Lung (tissue), 12 donors: Measurements from ENCODE around the gene MGAM2. TPM values are rescaled to one million over a fixed set of nuclear protein-coding genes. Genes with fewer than 3 reads are reported as not detected.

Experiments
- ATAC-seq: fragments of 200-7000 bp; cut with Tn5 transposase; one replicate; pipeline ENCODE4 v1.9.1; 2020; ENCODE audit warnings: moderate number of reproducible peaks; ENCODE audit not compliant: insufficient read depth, low FRiP score
- DNase-seq, 3 donors: peaks; one replicate each; pipeline ENCODE4 v3.0.0-alpha.2; 2013 to 2017
- H3K27ac ChIP-seq, 2 donors: one replicate each; pipeline ENCODE4 v1.5.1; 2013; ENCODE audit warnings: mild to moderate bottlenecking in 2 of 2, moderate library complexity in 2 of 2, control low read depth in 1 of 2, inconsistent platforms in 1 of 2, low read depth in 1 of 2, low read length in 1 of 2
- H3K27me3 ChIP-seq, 3 donors: one replicate each; pipeline ENCODE4 v1.5.1; 2013; ENCODE audit warnings: low read length in 2 of 3; ENCODE audit not compliant: control insufficient read depth in 3 of 3, insufficient read depth in 3 of 3
- H3K36me3 ChIP-seq, 4 donors: one replicate each; pipeline ENCODE4 v1.5.1; 2013; ENCODE audit warnings: low read length in 4 of 4, mild to moderate bottlenecking in 1 of 4, moderate library complexity in 1 of 4; ENCODE audit not compliant: control insufficient read depth in 4 of 4, insufficient read depth in 4 of 4
- H3K4me1 ChIP-seq, 5 donors: one replicate each; pipeline ENCODE4 v1.5.1; 2013; ENCODE audit warnings: low read length in 5 of 5, mild to moderate bottlenecking in 2 of 5, moderate library complexity in 1 of 5; ENCODE audit not compliant: control insufficient read depth in 5 of 5, insufficient read depth in 5 of 5
- H3K4me3 ChIP-seq: one replicate; pipeline ENCODE4 v1.5.1; 2013; ENCODE audit warnings: mild to moderate bottlenecking, control low read depth, moderate library complexity
- H3K9ac ChIP-seq, 2 donors: one replicate each; pipeline ENCODE4 v1.5.1; 2013; ENCODE audit warnings: low read length in 2 of 2, control low read depth in 1 of 2; ENCODE audit not compliant: insufficient read depth in 1 of 2
- H3K9me3 ChIP-seq, 4 donors: one replicate each; pipeline ENCODE4 v1.5.1; 2013; ENCODE audit warnings: low read length in 3 of 4, mild to moderate bottlenecking in 1 of 4, moderate library complexity in 1 of 4; ENCODE audit not compliant: control insufficient read depth in 4 of 4, insufficient read depth in 3 of 4
- WGBS, 2 donors: extraction: QIAGEN DNeasy Blood & Tissue Kit; methylation state at CpG; one replicate each; pipeline ENCODE4 v1.1.7; 2013; 5-methylcytosine and 5-hydroxymethylcytosine counted together
- polyA plus RNA-seq, 2 donors: library from polyadenylated mRNA; stranded (reverse); fragments of 200-250 nt; gene quantifications; one replicate each; pipeline ENCODE4 v1.2.1, GENCODE V29; 2013
- total RNA-seq, 2 donors: library from RNA; depleted of rRNA in 1 of 2; stranded (reverse); fragments of >200 nt in 1 of 2; gene quantifications; one replicate each; pipeline ENCODE4 v1.2.1, GENCODE V29; 2014 to 2021
- TF ChIP-seq, protein P1 (sequence below): IDR thresholded peaks from 2 replicates; pipeline ENCODE4 v1.5.1; 2012; ENCODE audit warnings: mild to moderate bottlenecking; ENCODE audit errors: control extremely low read depth, extremely low read depth
- donor health status: control.
- donor health status: control.
- donor health status: Bipolar disorder and iron deficiency.
- donor health status: healthy.
- donor health status: DM: yes; HTN: yes; CAD: no.

MGAM2 gene
- total and polyA plus RNA-seq, 4 donors: 0.20 to 0.93 (median 0.52) TPM; not detected in 1

DNA sequence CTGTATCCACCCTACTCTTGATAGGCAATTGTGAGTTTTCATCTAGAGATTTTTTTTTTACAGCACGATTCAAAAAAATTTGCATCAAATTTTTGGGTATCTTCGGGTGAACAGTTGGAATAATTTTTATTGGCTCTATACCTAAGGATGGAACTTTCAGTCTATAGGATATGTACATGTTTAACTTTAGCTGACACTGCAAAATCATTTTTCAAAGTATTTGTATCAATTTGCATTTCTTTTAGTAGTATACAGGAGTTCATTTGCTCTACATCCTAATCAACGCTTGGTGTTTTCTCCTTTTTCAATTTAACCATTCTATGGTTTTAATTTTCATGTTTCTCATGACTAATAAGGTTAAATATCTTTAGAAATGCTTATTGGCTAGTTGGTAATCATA lies 11.7 kb downstream of the MGAM2 start:
- no peak for DNase-seq
- no peak overlapping the region for H3K27ac ChIP-seq
- no peak overlapping the region for H3K9ac ChIP-seq
- H3K9me3 ChIP-seq: no peaks in the 10 kb centered on the region
- 95 to 98% methylated on average over 3 of the region's 3 CpGs for WGBS, 2 donors
- H3K36me3 ChIP-seq: no peaks in the 10 kb centered on the region
- H3K4me3 ChIP-seq: no peak overlapping the region
- TF ChIP-seq, protein P1, sequence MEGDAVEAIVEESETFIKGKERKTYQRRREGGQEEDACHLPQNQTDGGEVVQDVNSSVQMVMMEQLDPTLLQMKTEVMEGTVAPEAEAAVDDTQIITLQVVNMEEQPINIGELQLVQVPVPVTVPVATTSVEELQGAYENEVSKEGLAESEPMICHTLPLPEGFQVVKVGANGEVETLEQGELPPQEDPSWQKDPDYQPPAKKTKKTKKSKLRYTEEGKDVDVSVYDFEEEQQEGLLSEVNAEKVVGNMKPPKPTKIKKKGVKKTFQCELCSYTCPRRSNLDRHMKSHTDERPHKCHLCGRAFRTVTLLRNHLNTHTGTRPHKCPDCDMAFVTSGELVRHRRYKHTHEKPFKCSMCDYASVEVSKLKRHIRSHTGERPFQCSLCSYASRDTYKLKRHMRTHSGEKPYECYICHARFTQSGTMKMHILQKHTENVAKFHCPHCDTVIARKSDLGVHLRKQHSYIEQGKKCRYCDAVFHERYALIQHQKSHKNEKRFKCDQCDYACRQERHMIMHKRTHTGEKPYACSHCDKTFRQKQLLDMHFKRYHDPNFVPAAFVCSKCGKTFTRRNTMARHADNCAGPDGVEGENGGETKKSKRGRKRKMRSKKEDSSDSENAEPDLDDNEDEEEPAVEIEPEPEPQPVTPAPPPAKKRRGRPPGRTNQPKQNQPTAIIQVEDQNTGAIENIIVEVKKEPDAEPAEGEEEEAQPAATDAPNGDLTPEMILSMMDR: no peak
- ATAC-seq: no peak
- peaks cover 0 to under 1% (median 0%) of the 10 kb centered on the region in 3 donors for H3K27me3 ChIP-seq
- H3K4me1 ChIP-seq: no peaks in the 10 kb centered on the region

DNA sequence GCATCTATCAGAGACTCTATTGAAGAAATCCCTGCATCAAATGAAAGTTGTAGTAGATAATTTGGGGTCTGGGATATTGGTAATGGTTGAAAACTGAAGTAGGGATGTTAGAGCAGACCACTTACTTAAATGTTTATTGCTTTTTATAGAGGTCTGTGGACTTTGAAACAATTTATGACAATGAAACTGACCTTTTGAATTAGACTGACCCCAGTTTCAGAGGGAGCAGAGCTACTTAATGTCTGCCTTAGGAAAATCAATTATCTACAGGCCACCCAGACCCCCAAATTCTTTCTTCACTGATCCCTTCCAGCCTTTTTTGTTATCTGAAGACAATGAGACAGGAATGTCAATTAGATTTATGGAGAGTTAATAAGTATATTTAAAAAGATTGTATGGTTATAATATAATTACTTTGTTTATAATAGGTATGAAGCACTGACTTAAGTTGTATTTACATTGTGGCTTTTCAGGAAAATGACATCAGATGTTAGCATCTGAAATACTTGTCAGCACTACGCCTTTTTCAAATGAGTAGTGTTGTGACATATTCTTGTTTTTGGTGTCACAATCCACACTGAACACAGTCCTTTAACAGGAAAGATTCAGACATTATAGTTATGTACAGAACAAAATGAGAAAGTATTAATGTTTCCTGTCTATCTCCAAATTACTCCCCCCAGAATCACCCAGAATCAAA lies 13.9 kb downstream of the MGAM2 start:
- H3K36me3 ChIP-seq: no peaks in the 10 kb centered on the region
- H3K9ac ChIP-seq: no peak overlapping the region
- no peaks in the 10 kb centered on the region for H3K27me3 ChIP-seq
- no peak overlapping the region for H3K4me3 ChIP-seq
- ATAC-seq (no peak), DNase-seq (no peak)
- H3K9me3 ChIP-seq: no peaks in the 10 kb centered on the region
- H3K27ac ChIP-seq: no peak overlapping the region
- WGBS, 2 donors: 16 to 38% methylated on average over 1 of the region's 1 CpG
- no peaks in the 10 kb centered on the region for H3K4me1 ChIP-seq
- TF ChIP-seq, protein P1: no peak

DNA sequence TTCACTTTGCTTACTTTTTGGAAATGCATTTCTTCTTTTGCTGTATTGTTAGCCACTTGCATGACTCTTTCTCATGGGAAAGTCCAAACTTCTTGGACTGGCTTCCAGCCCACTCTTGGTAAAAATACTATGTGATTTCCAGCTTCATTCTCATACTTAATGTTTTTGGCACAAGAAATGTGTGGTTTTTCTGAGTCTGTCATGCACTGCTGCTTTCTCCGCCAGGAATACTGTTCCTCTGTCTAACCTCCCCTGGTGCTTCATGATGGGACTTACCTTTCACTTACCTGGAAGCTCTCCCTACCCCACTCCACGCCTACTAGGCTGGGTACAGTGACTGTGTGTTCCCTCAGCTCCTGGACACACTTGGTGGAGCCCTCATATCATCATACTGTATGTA lies 18.7 kb downstream of the MGAM2 start:
- WGBS, 2 donors: 71 to 91% methylated on average over 2 of the region's 2 CpGs
- Histone ChIP-seq H3K27ac (no peak overlapping the region), H3K4me1 (no peaks in the 10 kb centered on the region), H3K36me3 (no peaks in the 10 kb centered on the region), H3K27me3 (no peaks in the 10 kb centered on the region), H3K9ac (no peak overlapping the region), H3K9me3 (no peaks in the 10 kb centered on the region), H3K4me3 (no peak overlapping the region)
- DNase-seq (peak in 2 of 3 donors; percentile 0 to 10), ATAC-seq (no peak)
- TF ChIP-seq, protein P1: no peak
